GM06990 (cell line): ENCODE data around the gene DIS3L.
"Not testable (repeated sequence)": the region's sequence is repeated elsewhere in the genome, so short reads cannot be mapped to it uniquely, and the experiment has no call there.

Experiments used
- DNase-seq: peaks from one replicate; pipeline ENCODE4 v3.0.0-alpha.2; 2011; ENCODE audit not compliant: insufficient read length; ENCODE audit errors: extremely low read depth
- H3K27me3 ChIP-seq: replicated peaks from 2 replicates; pipeline ENCODE4 v1.6.0; 2011; ENCODE audit warnings: low read length; ENCODE audit not compliant: control insufficient read depth, insufficient read depth
- H3K36me3 ChIP-seq: 2 replicates; pipeline ENCODE4 v1.5.1; 2011; ENCODE audit warnings: low read length; ENCODE audit not compliant: control insufficient read depth, insufficient read depth
- H3K4me3 ChIP-seq: replicated peaks from 2 replicates; pipeline ENCODE4 v1.5.1; 2011; ENCODE audit warnings: low read depth, mild to moderate bottlenecking, control low read depth, low read length
- TF ChIP-seq, protein P1 (sequence below): IDR thresholded peaks from 2 replicates; pipeline ENCODE4 v1.5.1; 2011; ENCODE audit warnings: low read length, control low read depth, mild to moderate bottlenecking, inconsistent platforms; ENCODE audit not compliant: insufficient read depth, poor library complexity, severe bottlenecking

The DIS3L gene

DNA sequence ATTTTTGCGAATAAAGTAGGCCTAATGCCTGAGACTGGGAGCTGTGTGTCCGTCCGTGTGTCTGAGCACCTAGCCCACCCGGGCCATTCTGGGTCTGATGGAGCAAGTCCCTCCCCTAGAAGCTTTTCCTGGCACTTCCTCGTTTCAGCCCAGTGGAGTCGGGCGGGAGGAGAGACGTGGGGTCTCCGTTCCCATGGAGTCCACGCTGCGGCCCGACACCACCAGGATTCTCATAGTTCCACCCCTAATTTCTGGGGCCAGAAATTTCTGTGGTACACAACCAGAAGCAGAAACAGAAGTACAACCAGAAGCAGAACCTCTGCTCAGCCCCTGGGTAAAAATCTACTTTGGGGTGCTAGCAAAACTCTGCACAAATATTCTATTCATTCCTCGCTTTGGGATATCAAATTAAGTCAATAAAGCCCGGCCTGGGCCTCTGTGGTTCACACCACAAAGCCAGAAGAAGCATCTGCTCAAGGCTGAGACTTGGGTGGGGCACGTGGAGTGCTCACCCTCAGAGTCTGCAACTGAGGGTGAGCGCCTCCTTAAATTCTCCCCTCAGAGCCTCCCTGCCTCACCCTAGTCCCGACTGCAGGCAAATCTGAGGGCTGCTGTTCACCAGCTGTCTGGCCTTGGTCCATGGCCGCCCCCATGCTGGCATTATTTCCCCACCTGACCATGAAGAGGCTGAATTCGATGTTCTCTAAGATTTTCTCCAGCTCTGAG, 38.3 kb upstream of the DIS3L start:
- TF ChIP-seq, protein P1, sequence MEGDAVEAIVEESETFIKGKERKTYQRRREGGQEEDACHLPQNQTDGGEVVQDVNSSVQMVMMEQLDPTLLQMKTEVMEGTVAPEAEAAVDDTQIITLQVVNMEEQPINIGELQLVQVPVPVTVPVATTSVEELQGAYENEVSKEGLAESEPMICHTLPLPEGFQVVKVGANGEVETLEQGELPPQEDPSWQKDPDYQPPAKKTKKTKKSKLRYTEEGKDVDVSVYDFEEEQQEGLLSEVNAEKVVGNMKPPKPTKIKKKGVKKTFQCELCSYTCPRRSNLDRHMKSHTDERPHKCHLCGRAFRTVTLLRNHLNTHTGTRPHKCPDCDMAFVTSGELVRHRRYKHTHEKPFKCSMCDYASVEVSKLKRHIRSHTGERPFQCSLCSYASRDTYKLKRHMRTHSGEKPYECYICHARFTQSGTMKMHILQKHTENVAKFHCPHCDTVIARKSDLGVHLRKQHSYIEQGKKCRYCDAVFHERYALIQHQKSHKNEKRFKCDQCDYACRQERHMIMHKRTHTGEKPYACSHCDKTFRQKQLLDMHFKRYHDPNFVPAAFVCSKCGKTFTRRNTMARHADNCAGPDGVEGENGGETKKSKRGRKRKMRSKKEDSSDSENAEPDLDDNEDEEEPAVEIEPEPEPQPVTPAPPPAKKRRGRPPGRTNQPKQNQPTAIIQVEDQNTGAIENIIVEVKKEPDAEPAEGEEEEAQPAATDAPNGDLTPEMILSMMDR: no peak
- Histone ChIP-seq H3K4me3 (no peak overlapping the region), H3K36me3 (no peaks in the 10 kb centered on the region), H3K27me3 (peaks cover 9% of the 10 kb centered on the region)
- no peak for DNase-seq

DNA sequence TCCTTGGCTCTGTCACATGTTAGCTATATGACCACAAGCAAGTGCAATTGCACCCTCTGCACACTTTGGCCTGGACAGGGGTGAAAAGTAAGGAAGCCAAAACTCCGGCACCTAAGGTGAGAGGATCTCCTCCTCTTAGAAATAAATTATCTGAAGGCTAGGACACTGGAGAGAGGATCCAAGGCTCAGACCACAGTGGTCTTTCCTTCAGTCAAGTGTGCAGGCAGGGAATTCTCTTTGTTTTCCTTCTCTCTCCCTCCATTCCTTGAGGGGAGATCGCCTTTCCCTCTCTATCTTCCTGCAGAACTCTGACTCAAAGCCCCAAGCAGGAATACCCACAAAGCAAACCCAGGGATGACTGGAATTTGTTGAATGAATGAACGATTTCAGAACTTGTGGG, 36.7 kb upstream of the DIS3L start:
- no peak for DNase-seq
- Histone ChIP-seq H3K4me3 (no peak overlapping the region), H3K27me3 (peaks cover 5% of the 10 kb centered on the region), H3K36me3 (no peaks in the 10 kb centered on the region)
- TF ChIP-seq, protein P1: no peak

DNA sequence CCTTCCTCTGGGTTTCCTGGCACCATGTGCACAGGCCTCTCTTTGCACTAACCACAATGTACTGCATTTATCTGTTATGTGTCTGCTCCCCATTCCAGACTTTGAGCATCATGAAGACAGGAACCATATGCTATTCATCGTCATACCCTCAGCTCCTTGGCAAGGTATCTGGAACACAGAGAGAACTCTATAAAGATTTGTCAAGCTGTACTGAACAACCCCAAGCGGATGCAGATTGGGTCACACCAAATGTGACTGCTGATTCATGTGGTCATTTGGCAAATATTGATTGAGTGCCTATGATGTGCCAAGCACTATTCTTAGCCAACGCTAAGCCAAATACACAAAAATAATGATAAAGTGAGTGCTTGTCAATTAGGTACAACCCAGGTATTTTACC, 32.3 kb upstream of the DIS3L start:
- H3K4me3 ChIP-seq: no peak overlapping the region
- DNase-seq: no peak
- H3K36me3 ChIP-seq: no peaks in the 10 kb centered on the region
- H3K27me3 ChIP-seq: no peaks in the 10 kb centered on the region; the same call in none of the 2 replicates
- TF ChIP-seq, protein P1: no peak

DNA sequence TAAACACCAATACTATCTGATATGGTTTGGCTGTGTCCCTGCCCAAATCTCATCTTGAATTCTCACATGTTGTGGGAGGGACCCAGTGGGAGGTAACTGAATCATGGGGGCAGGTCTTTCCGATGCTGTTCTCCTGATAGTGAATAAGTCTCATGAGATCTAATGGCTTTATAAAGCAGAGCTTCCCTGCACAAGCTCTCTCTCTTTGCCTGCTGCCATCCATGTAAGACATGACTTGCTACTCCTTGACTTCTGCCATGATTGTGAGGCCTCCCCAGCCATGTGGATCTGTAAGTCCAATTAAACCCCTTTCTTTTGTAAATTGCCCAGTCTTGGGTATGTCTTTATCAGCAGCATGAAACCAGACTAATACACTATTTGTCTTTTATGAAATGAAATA, 30.5 kb upstream of the DIS3L start:
- H3K4me3 ChIP-seq, H3K36me3 ChIP-seq, H3K27me3 ChIP-seq, DNase-seq: not testable (repeated sequence)

DNA sequence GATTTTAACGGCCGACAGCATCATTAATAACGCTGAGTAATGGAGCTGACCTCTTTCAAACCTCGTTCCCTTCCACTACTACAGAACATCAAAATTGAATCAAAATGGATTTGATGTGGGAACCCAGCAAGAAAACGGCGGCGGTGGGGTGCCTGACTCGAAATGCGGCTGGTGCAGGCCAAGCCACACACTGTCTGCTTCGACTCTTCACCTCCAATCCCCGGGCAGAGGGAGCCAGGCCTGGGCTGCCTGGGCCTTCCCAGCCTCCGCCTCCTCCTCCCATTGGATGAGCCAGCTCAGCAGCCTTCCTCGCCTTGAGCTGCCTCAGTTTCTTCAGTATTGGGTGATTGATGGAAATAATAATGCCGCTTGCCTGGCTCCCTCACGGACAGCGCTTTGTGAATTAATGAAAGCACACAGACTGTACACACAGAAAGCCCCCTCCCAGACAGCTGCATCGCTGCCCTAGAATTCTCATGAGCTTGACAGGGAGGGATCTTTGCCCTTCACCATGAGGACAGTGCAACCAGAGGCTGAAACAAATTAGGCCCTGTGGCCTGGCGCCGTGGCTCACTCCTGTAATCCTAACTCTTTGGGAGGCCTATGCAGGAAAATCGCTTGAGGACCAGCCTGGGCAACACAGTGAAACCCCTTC, 28.4 kb upstream of the DIS3L start:
- no peaks in the 10 kb centered on the region for H3K36me3 ChIP-seq
- no peak overlapping the region for H3K4me3 ChIP-seq
- DNase-seq: no peak
- TF ChIP-seq, protein P1: no peak
- H3K27me3 ChIP-seq: no peaks in the 10 kb centered on the region; the same call in 1 of the 2 replicates

DNA sequence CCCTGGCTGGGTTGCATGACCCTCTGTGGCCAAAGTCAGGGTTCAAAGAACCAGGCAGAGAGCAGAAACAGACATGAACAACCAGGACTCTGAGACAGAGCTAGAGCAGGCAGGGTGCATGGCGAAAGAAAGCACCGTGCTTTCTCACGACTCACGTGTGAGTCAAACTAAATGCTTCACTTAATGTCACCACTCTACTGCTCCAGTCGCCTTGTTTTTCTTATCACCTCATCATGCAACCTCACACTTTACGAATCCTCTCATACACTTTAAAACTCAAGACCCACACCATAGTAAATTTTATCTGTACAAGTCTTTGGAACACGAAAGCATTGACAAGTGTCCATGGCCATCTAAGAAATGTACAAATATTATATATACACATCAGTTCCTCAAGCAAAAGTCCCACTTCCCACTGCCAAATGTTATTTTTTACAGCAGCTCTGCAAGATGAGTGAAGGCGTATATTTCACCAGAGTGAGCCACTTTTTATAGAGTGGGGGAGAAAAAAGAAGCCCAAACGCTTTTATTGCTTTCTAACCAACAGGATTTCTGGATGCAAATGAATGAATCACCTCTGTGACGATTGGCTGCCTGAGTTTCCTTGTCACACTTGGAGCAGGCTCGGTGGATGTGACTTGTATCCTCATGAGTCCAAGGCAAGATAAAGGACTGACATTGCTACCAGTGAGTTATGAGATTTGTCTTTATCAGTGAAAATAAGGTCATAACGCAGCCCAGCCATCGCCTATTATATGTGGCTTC, 23.9 kb upstream of the DIS3L start:
- DNase-seq: no peak
- no peak overlapping the region for H3K4me3 ChIP-seq
- no peaks in the 10 kb centered on the region for H3K36me3 ChIP-seq
- TF ChIP-seq, protein P1: no peak
- no peaks in the 10 kb centered on the region for H3K27me3 ChIP-seq
